ENCODE measurements around the gene GHDC. TPM values are rescaled to one million over a fixed set of nuclear protein-coding genes. Genes with fewer than 3 reads are reported as not detected.
A peak's percentile ranks its signal among the peaks of the same experiment; 100 is the strongest.

The GHDC gene
- total RNA-seq, 1 experiment from 2014 or later, result 13.9 TPM

DNA sequence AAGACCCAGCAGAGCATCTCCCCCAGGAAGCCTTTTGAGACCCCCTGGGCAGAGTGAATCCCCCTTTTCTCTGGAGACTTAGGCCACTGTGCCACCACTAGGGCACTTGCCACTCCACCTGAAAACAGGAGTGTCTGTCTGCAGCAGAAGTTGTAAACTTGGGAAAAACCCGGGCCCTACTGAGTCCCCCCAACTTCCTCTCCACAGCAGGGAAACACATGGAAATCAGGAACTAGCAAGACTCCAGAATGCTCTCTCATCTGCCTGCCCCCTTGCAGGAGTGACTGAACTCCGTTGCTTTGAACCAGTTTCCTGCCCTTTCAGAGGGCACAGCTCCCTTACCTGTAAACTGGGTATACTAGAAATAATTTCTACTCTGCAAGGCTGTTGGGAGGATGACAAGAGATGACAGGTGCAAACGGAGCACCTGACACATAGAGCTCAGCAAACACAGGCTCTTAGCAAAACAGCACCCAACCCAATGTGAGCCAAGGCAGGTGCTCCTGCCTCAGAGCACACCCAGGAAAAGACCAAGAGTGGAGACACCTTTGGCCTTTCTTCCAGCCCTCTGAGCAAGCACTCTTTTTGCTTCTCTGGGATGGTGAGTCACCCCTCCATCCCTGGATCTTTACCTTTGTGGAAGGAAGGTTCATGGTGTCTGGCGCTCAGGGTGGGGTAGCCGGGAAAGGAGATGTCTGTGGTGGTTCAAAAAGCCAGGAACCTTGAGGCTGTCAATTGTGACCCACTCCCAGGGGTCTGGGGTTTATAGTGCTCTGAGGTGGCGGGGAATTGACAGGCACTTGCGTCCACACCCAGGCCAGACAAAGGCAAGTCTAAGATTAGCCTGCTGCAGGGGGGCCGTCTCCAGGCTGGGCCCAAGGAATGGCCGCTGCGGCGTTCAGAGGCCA is 9.3 kb downstream of the GHDC start, which contains the start of gene HCRT:
TSS of gene HCRT (minus strand) at position 740 of the 908 bp plus-strand sequence. CDS start at position 653, 87 bp downstream.
- DNase-seq (ENCODE audit: extremely low read depth, low read depth), result no peak

DNA sequence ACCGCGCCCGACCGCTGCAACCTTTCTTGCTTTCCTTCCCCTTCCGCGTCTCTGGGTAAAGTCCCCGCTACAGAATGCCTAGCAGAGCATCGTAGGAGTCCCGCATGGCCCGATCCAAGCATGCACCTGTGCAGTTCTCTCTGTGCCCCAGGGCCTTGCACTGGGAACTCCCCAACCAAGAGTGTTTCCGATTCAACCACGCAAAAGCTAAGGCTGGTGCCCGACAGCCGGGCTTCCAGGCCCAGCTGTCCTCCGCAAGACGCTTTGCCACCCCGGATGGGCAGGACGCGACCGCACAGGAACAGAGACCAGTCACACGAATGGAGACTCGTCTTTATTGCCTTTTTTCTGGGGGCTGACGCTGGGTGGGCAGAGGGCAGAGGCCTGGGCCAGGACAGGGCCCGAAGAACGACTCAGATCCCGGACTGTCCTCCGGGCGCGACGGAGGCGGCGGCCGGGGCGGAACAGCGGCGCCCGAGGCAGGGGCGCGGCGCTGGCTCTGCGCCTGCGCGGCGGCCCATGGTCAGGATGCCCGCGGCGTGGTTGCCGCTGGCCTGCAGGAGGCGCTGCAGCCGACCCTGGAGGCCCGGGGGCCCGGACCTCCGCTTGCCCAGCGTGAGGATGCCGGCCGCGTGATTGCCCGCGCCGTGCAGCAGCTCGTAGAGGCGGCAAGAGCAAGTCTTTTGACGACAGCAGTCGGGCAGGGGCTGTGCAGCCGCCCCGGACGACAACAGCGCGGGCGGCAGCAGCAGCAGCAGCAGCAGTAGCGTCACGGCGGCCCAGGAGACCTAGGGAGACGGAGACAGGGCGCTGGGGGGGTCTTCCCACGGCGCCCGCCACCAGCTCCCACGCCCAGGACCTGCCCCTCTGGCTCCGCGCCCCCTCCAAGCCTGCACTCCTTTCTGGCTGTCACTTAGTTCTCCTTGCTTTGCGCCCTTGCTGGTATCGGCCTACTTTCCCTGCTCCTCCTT is 10.3 kb downstream of the GHDC start:
- peak; percentile 53 for DNase-seq (ENCODE audit: extremely low read depth, low read depth)

DNA sequence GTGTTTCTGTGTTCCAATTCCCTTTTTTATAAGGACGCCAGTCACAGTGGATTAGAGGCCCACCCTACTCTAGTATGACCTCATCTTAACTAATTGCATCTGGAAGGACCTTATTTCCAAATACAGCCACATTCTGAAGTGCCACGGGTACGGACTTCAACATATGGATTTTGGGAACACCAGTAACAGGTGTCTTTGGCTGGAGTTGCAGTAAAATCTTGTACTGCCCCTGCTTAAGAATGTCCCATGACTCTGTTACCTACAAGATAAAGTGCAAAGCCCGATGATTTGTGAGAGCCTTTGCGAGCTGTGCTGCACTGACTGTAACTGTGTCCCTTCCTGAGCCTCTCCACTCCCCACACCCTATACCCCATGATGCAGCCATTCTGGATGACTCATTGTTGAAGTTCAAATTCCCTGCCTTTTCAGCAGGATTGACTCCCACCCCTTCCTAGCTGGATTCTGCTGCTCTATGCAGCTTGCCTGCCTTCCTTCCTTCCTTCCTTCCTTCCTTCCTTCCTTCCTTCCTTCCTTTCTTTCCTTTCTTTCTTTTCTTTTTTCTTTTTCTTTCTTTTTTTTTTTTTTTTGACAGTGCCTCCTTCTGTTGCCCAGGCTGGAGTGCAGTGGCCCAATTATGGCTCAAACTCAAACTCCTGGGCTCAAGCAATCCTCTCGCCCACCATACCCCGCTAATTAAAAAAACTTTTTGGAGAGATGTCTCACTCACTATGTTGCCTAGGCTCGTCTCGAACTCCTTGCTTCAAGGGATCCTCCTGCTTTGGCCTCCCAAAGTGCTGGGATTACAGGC is 11.2 kb downstream of the GHDC start:
- no peak for DNase-seq (ENCODE audit: extremely low read depth, low read depth)

DNA sequence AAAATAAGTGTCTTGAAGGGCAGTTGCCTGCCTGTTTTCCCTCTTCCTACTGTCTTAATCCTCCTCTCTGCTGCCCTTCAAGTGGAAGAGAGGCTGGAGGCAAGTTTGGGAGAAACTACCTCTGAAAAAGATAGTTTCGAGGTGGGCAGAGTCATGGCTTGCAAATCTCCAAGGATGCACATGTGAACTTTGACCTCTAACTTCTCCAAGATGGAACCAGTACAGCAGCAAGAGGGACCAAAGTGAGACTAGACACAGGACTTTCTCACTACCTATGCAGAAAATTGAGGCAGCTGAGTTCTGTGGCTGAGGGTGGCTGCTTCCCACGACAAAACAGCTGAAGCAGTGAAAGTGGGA is 12.5 kb downstream of the GHDC start:
- DNase-seq (ENCODE audit: extremely low read depth, low read depth), result no peak

DNA sequence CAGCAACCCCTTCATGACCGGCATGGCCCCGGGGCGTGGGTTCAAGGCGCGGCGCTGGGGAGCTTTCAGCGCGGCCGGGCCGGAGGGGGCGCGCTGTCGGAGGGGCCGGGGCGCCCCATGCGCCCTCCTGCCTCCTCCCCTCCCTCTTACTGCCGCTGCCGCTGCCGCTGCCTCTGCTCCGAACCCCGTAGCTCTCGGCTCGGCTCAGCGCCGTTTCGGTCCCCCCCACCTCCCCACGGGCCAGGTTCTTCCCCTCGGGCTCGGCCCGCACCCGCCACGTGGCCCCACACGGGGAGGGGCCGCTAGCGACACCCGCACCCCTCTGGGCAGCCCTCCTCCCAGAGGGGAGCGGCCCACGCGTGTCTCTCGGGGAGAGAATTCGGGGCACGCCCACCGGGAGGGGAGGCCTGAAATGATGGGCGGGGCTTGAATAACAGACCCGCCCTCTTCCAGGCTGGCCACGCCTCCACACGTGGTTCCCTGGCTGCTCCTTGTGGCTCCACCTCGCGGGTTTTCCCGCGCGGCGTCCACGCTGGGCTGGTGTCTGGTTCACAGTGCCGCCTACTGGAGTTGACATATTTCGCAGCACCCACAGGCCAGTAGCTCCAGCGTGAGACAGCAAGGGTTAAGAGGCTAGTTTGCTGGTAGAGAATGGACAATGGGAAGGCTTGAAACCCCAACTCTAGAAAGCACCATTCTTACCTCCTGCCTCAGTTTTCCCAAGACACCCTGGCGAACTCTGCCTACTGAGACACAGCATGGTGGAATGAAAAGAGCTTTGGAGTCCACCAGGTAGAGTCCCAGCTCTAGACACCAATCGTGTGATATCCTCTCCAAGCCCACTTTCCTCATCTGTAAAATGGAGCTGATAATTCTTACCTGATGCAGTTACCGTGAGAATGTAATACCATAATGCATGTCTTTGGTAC is 13.1 kb downstream of the GHDC start, which contains the start of gene KCNH4:
TSS of gene KCNH4 (minus strand) at position 221 of the 929 bp plus-strand sequence. CDS start at position 24, 197 bp downstream.
- DNase-seq (ENCODE audit: extremely low read depth, low read depth), result peak; percentile 29

DNA sequence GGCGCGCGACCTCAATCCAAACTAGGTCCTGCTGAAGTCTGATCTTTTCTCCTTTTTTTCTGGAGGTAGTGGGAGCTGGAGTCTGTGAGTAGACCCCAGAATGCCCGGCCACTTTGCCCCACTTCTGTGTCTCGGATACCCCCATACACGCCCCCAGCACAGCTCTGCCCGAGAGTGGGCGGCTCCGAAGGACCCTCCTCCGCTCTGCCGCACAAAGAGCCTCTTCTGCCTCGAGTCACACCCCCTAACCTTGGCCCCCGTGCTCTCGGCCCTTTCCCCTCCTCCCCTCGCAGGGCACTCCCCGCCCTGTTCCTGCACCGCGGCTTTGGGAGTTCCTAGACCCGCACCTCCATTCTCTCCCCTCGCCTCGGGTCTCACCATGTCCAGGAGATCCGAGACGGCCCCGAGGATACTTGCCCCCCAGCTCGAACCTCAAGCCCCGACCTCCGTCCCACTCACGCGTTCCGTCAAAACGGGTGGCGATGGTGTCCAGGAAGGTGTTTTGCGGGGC is 13.8 kb downstream of the GHDC start:
- DNase-seq (ENCODE audit: extremely low read depth, low read depth), result no peak

DNA sequence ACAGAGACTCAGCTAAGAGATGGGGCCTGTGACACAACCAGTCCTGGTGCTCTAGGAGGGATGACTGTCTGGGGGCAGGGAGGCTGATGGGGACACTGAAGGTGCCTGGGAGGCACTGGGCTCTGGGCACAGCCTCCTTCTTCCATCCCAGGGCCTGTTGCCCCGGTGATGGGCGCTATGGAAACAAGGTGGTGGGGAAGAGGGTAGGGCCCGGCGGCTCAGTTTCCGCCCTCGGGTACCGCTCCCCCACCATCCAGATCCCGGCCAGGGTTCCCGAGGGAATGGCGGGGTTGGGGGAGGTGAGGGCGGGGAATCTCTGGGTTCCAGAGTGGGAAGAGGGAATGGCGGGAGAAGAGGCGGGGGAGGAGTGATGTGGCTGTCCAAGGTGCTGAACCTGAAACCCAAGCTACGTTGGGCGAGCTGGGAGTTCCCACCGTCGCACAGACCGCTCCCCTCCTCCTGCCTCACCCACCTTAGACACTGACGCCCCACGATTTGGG is 14.3 kb downstream of the GHDC start:
- peak; percentile 43 for DNase-seq (ENCODE audit: extremely low read depth, low read depth)

DNA sequence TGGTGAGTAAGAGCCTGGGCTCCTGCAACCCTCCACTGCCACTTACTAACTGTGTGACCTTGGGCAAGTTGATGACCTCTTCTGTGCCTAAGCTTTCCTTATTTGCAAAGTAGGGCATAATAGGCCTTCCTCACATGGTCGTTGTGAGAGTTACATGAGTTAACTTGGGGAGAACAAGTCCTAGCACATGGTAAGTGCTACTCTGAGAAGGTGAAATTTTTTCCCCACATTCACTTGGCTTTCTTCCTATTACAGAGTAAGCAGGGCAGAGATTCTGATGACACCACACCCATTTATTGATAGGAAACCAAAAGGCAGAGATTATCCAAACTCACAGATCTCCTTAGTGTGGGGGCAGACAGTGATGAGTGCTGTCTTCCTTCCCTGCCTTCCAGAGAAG is 15.0 kb downstream of the GHDC start:
- DNase-seq (ENCODE audit: extremely low read depth, low read depth), result no peak

DNA sequence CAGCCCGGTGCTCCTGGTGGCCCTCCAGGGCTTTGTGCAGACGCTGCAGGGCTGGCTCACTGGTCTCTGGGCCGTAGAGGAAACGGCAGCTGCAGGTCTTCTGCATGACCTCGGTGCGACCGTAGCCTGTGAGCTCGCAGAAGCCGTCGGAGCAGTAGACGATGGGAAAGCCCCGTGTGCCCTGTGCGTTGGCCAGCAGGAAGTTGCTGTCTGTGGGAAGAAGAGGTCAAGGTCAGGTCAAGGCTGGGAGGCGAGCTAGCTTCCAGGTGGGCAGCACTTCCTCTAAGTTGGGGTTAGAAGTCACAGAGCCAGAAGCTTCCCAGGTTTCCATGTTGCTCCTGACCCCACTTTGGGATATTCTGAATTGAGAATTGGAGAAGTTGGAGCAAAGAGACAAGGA is 15.5 kb downstream of the GHDC start:
- DNase-seq (ENCODE audit: extremely low read depth, low read depth), result no peak

DNA sequence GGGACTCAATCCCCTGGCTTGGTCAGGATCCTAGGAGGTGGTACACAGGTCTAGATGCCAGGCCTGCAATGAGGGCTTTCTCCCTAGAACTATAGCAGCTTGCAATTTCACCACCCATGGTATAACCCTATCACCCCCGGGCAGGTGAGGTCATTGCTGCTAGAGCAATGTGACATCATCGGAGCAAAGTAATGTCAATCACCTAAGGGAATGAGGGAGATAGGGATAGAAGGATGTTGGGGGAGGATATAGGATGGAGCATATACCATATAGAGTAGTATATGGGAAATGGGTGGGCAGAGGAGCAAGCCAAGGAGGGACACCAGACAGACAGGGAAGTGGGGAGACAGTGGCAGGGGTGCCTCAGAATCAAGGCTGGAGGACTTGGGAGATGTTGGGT is 16.6 kb downstream of the GHDC start:
- DNase-seq (ENCODE audit: extremely low read depth, low read depth), result no peak

DNA sequence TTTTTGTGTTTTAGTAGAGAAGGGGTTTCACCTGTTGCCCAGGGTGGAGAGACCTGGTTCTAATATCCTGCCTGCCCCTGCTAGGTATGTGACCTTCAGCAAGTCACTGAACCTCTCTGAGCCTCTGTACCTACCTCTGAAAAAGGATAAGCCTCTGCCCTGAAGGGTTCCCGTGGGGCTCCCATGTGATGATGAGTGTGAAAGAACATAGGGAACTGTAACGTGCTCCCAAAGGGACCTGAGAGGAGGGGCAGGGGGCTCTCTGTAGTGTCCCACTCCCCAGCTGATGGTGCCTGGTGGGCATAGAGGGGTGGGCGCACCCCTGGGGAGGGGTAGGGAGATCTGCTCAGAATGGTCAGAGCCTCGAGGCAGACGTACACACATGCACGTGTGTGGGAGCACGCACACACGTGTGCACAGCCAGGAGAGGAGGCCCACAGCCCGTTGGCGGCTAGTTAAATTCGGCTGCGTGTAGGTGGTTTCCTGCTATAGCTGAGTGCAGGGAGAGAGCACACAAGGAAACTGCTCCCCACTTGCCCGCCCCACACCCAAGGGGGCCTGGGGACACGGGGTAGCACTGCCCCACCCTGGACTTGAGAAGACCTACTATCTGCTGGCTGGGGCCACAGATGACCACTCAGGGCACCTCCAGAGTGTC is 20.0 kb downstream of the GHDC start:
- no peak for DNase-seq (ENCODE audit: extremely low read depth, low read depth)

DNA sequence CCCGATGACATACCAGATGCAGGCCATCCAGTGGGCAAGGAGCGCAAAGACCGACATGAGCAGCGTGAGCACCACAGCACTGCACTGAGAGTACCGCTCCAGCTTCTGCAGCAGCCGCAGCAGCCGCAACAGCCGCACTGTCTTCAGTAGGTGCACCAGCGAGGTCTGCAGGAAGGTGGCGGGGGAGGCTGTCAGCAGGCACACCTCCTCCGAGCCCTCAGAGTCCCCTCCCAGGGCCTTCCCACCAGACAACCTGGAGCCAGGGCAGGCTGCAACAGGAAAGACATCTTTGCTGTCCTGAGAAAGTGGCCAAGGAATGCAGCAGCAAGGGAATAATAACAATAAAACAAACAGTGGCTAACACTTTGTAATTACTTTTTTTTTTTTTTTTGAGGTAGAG is 22.5 kb downstream of the GHDC start:
- no peak for DNase-seq (ENCODE audit: extremely low read depth, low read depth)

DNA sequence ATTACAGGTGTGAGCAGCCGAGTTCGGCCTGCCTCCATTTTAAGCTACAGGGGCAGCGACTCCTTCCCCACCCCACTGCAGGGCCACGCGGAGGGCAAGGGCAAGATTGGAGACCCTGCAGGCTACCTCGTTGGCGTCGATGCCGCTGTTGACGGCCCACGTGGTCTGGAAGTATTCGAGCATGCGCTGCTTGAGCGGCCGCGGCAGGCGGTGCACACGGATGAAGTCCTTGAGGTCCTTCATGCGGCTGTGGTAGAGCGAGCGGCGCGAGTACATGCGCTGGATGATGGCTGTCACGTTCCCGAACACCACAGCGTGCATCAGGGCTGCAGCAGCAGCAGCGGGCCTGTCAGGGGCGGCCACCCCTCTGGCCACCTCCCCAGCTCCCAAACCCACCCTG is 24.9 kb downstream of the GHDC start:
- DNase-seq (ENCODE audit: extremely low read depth, low read depth), result no peak

DNA sequence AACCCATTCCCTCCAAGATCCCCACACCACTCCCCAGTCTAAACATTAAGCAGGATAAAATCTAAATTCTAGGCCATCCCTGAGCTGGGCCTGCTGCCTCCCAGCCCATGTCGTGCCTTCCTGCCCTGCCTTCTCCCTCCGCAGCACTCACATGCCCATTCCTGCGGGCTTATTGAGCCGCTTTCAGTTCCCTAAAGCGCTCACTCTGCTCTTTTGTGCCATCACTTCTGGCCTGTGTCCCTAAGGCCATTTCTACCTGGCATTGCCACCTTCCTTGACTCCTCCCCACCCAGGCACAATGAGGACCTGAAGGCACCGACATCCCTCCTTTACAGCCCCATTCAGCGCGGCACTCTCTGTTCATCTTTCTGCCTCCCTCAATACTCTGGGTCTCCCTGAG is 26.5 kb downstream of the GHDC start:
- no peak for DNase-seq (ENCODE audit: extremely low read depth, low read depth)

DNA sequence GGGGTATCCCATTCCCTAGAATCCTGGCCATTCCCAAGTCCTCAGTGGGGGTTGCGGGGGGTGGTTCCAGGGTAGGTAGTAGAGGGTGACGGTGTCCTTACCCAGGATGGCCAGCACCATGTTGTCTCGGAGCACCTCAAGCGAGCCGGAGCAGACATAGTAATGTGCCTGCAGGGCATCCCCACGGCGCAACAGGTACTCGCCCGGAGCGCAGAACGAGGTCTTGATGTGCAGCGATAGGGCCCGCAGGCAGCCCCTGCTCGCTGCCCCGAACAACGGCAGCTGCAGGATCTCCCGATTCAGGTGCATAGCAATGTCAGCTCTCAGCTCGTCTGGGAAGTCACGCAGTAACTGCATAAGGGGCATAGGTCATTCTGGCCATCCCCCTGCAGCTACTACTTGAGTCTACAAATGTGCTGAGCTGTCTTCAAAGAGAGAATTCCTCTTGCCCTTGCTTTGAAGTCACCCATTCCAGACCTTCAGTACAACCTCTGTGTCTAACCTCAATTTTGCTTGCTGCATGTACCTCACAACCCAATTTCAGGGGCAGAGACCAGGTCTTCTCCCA is 28.0 kb downstream of the GHDC start:
- no peak for DNase-seq (ENCODE audit: extremely low read depth, low read depth)

DNA sequence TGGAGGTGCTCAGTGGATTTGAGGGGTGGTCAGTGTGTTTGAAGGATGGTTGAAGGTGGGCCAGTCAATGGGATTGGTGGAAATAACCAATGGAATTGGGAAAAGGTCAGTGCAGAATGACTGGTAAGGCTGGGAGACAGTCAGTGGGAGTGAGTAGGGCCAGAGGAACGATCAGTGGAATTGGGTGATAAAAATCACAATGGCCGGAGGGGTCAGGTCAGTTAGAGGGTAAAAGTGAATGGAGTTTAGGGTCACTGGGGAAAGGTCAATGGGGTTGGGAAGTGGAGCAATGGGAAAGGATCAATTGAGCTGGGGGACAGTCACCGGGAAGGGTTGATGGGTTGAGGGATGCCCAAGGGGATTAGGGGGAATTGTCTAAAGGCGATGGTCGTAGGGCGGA is 28.5 kb downstream of the GHDC start:
- no peak for DNase-seq (ENCODE audit: extremely low read depth, low read depth)

DNA sequence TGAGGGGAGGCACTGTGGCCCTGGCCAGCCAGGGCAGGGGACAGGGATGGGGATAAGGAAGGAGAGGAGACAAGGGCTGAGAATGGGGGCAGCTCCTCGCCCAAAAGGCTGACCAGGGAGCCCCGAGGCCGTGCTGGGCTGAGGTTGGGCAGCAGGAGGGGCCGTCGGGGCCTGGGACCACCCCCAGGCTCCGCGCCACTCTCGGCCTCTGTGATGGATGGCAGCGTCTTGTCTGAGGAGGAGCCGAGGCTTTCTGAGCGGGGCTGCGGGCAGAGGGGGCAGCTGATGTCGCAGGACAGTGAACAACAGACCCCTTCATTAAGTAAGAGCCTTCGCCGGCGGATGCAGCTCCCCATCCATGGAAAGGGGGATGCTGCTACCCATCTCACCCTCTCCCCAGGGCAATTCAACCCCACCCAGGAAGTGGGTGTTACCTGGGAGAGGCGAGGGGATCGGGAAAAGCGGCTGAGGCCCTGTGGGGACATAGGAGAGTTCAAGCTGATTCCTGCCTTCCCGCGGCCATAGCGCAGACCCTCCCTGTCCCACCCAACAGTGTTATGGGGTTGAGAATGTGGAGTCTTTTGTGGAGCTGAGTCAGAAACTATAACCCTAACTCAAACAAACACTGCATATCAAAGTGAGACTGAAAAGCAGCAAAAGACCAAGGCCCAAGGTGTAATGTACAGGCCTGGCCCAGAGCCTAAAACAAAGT is 30.4 kb downstream of the GHDC start:
- DNase-seq (ENCODE audit: extremely low read depth, low read depth), result no peak

Measured in NCI-H460 (cell line).